ENCODE results near the gene NOS1AP.

Gene NOS1AP

GRCh38 chr1:162230517-162230916, 161.0 kb downstream of the NOS1AP start:
- TF ChIP-seq CSRNP3 (CRISPR knock-in tag; IDR thresholded peaks at IDR 0.05) (no peak), GLIS3 (CRISPR knock-in tag; IDR thresholded peaks at IDR 0.05) (no peak), ZNF70 (CRISPR knock-in tag; IDR thresholded peaks at IDR 0.05) (no peak), PATZ1 (CRISPR knock-in tag; IDR thresholded peaks at IDR 0.05; ENCODE audit: borderline replicate concordance) (no peak), ZNF8 (CRISPR knock-in tag; IDR thresholded peaks at IDR 0.05) (no peak), CSDC2 (CRISPR knock-in tag; IDR thresholded peaks at IDR 0.05) (no peak), ISL1 (CRISPR knock-in tag; IDR thresholded peaks at IDR 0.05) (no peak), BACH2 (CRISPR knock-in tag; IDR thresholded peaks at IDR 0.05; ENCODE audit: borderline replicate concordance) (no peak), ZFP30 (CRISPR knock-in tag; IDR thresholded peaks at IDR 0.05) (no peak), ZC3H10 (CRISPR knock-in tag; IDR thresholded peaks at IDR 0.05) (no peak), OSR1 (CRISPR knock-in tag; IDR thresholded peaks at IDR 0.05) (no peak), TOX (CRISPR knock-in tag; IDR thresholded peaks at IDR 0.05; ENCODE audit: borderline replicate concordance) (no peak)
- ATAC-seq: no peak

GRCh38 chr1:162232034-162232711, 162.7 kb downstream of the NOS1AP start:
- no peak for TF ChIP-seq ZFP3 (CRISPR knock-in tag; IDR thresholded peaks at IDR 0.05)
- no peak for TF ChIP-seq PATZ1 (CRISPR knock-in tag; IDR thresholded peaks at IDR 0.05; ENCODE audit: borderline replicate concordance)
- TF ChIP-seq TOX (CRISPR knock-in tag; IDR thresholded peaks at IDR 0.05; ENCODE audit: borderline replicate concordance): no peak
- TF ChIP-seq PPARA (CRISPR knock-in tag; IDR thresholded peaks at IDR 0.05; ENCODE audit: borderline replicate concordance): no peak
- no peak for TF ChIP-seq CREB5 (CRISPR knock-in tag; IDR thresholded peaks at IDR 0.05; ENCODE audit: low read depth)
- no peak for TF ChIP-seq ESRRG (CRISPR knock-in tag; IDR thresholded peaks at IDR 0.05)
- TF ChIP-seq ZFP30 (CRISPR knock-in tag; IDR thresholded peaks at IDR 0.05): no peak
- no peak for TF ChIP-seq BACH2 (CRISPR knock-in tag; IDR thresholded peaks at IDR 0.05; ENCODE audit: borderline replicate concordance)
- no peak for TF ChIP-seq RARB (CRISPR knock-in tag; IDR thresholded peaks at IDR 0.05)
- TF ChIP-seq ARNTL (CRISPR knock-in tag; IDR thresholded peaks at IDR 0.05; ENCODE audit: borderline replicate concordance, low read depth): no peak
- TF ChIP-seq TCF4 (CRISPR knock-in tag; IDR thresholded peaks at IDR 0.05; ENCODE audit: borderline replicate concordance): no peak
- TF ChIP-seq ZNF565 (CRISPR knock-in tag; conservative IDR thresholded peaks at IDR 0.05; ENCODE audit: low read depth): no peak
- TF ChIP-seq CSRNP3 (CRISPR knock-in tag; IDR thresholded peaks at IDR 0.05): no peak
- no peak for TF ChIP-seq ZNF8 (CRISPR knock-in tag; IDR thresholded peaks at IDR 0.05)
- TF ChIP-seq ZC3H10 (CRISPR knock-in tag; IDR thresholded peaks at IDR 0.05): no peak
- ATAC-seq: no peak

GRCh38 chr1:162233066-162233465, 163.6 kb downstream of the NOS1AP start:
- no peak for ATAC-seq
- no peak for TF ChIP-seq POU6F1 (CRISPR knock-in tag; IDR thresholded peaks at IDR 0.05; ENCODE audit: borderline replicate concordance, low read depth)
- TF ChIP-seq TOX (CRISPR knock-in tag; IDR thresholded peaks at IDR 0.05; ENCODE audit: borderline replicate concordance): no peak
- no peak for TF ChIP-seq OSR1 (CRISPR knock-in tag; IDR thresholded peaks at IDR 0.05)
- TF ChIP-seq BACH2 (CRISPR knock-in tag; IDR thresholded peaks at IDR 0.05; ENCODE audit: borderline replicate concordance): no peak
- TF ChIP-seq TSHZ2 (CRISPR knock-in tag; IDR thresholded peaks at IDR 0.05): no peak
- no peak for TF ChIP-seq ARNTL (CRISPR knock-in tag; IDR thresholded peaks at IDR 0.05; ENCODE audit: borderline replicate concordance, low read depth)
- no peak for TF ChIP-seq PATZ1 (CRISPR knock-in tag; IDR thresholded peaks at IDR 0.05; ENCODE audit: borderline replicate concordance)

All from SK-N-SH treated with all-trans-retinoic acid at 6 μM for 48 hours (cell line).